Dedifferentiated amniotic fluid mesenchymal stem cell (primary cell): Measurements from ENCODE around the gene SOX3.

Source experiments
- DNase-seq: peaks from one replicate; pipeline ENCODE4 v3.0.0-alpha.2; 2016; ENCODE audit errors: extremely low spot score

SOX3 gene

GRCh38 chrX:140504371-140505324 is at the start of gene SOX3:
SOX3 (minus strand) TSS chrX:140505069; CDS start chrX:140505060, 9 bp downstream.
- no peak for DNase-seq

GRCh38 chrX:140548985-140549384 is 44.1 kb upstream of the SOX3 start:
- DNase-seq: no peak

GRCh38 chrX:140526171-140526570 is 21.3 kb upstream of the SOX3 start:
- no peak for DNase-seq

GRCh38 chrX:140525448-140525847 is 20.6 kb upstream of the SOX3 start:
- no peak for DNase-seq

- no peak for DNase-seq
These were observed 19.7 kb upstream of the SOX3 start for GRCh38 chrX:140524556-140524955.

GRCh38 chrX:140521393-140521792 is 16.5 kb upstream of the SOX3 start:
- no peak for DNase-seq

GRCh38 chrX:140514554-140514953 is 9.7 kb upstream of the SOX3 start:
- no peak for DNase-seq

GRCh38 chrX:140510895-140511295 is 6.0 kb upstream of the SOX3 start:
- no peak for DNase-seq

GRCh38 chrX:140510306-140510676 is 5.4 kb upstream of the SOX3 start:
- DNase-seq: no peak

- DNase-seq: no peak
These were observed 4.8 kb upstream of the SOX3 start for GRCh38 chrX:140509468-140510305.

GRCh38 chrX:140508958-140509357 is 4.1 kb upstream of the SOX3 start:
- DNase-seq: no peak

- no peak for DNase-seq
These were observed 3.1 kb upstream of the SOX3 start for GRCh38 chrX:140507982-140508305.

- no peak for DNase-seq
These were observed 2.5 kb upstream of the SOX3 start for GRCh38 chrX:140507223-140507981.

- DNase-seq: no peak
These were observed 810 bp upstream of the SOX3 start for GRCh38 chrX:140505421-140506337.

- no peak for DNase-seq
These were observed 1.0 kb downstream of the SOX3 start for GRCh38 chrX:140503714-140504351.

GRCh38 chrX:140503238-140503601 is 1.6 kb downstream of the SOX3 start:
- no peak for DNase-seq

GRCh38 chrX:140502491-140503237 is 2.2 kb downstream of the SOX3 start:
- DNase-seq: no peak

GRCh38 chrX:140501940-140502468 is 2.9 kb downstream of the SOX3 start:
- no peak for DNase-seq

GRCh38 chrX:140501321-140501720 is 3.5 kb downstream of the SOX3 start:
- DNase-seq: no peak

GRCh38 chrX:140500441-140500840 is 4.4 kb downstream of the SOX3 start:
- DNase-seq: no peak
